Right lobe of liver (tissue), 6 donors: ENCODE results near the gene CD109. TPM values are rescaled to one million over a fixed set of nuclear protein-coding genes. Genes with fewer than 3 reads are reported as not detected.
A peak's percentile ranks its signal among the peaks of the same experiment; 100 is the strongest.

Source experiments
- ATAC-seq, 4 donors: fragments of 200-7000 bp; cut with Tn5 transposase; one replicate each; pipeline ENCODE4 v1.9.1; 2020; ENCODE audit warnings: mild to moderate bottlenecking in 4 of 4, moderate library complexity in 4 of 4
- DNase-seq, 3 donors: peaks; one replicate each; pipeline ENCODE4 v3.0.0-alpha.2; 2020
- H3K27ac ChIP-seq, 3 donors: fragments of 200-600 bp; one replicate each; pipeline ENCODE4 v1.8.0; 2022
- H3K27me3 ChIP-seq, 2 donors: fragments of 200-600 bp; one replicate each; pipeline ENCODE4 v1.8.0; 2022
- H3K36me3 ChIP-seq, 4 donors: fragments of 200-600 bp; sonication (generic) in 1 of 4; one replicate each; pipeline versions ENCODE4 v1.5.1 to v1.8.0; 2017 to 2022; ENCODE audit warnings: control low read depth in 1 of 4
- H3K4me1 ChIP-seq, 4 donors: fragments of 200-600 bp; sonication (generic) in 1 of 4; one replicate each; pipeline versions ENCODE4 v1.5.1 to v1.8.0; 2017 to 2022; ENCODE audit warnings: control low read depth in 1 of 4
- H3K4me3 ChIP-seq, 3 donors: fragments of 200-600 bp; one replicate each; pipeline ENCODE4 v1.8.0; 2022
- H3K9me3 ChIP-seq, 4 donors: fragments of 200-600 bp; sonication (generic) in 1 of 4; one replicate each; pipeline versions ENCODE4 v1.5.1 to v1.8.0; 2017 to 2022; ENCODE audit warnings: control low read depth in 1 of 4
- CTCF ChIP-seq, 4 donors: fragments of 200-600 bp in 3 of 4; fragments of 450-650 bp in 1 of 4; IDR thresholded peaks; one replicate each; pipeline versions ENCODE4 v1.5.1 to v1.8.0; 2016 to 2022; ENCODE audit warnings: antibody characterized with exemption in 4 of 4, mild to moderate bottlenecking in 2 of 4
- POLR2A ChIP-seq: fragments of 450-650 bp; IDR thresholded peaks from one replicate; pipeline ENCODE4 v1.6.1; 2017; ENCODE audit warnings: antibody characterized with exemption, mild to moderate bottlenecking
- WGBS: methylation state at CpG from one replicate; pipeline ENCODE4 v1.1.6; 2018; ENCODE audit warnings: low coverage, low lambda C conversion rate; ENCODE audit not compliant: insufficient coverage; ENCODE audit errors: missing lambda C conversion rate; 5-methylcytosine and 5-hydroxymethylcytosine counted together
- intact Hi-C, 2 donors: fragments of 100-400 bp; cut with DNase I; formaldehyde crosslinking; loops; one replicate each; pipeline versions ENCODE4 v1.11.2 to v1.14.1; 2022
- total RNA-seq, 6 experiments: library from RNA; depleted of rRNA in 2 of 6; stranded (reverse); fragments of >200 nt in 2 of 6; fragmentation: NEBNext Ultra II Directional in 3 of 6; extraction: Animal tissue kit (Norgen Biotek cat#: 25700) in 3 of 6; gene quantifications; one replicate each; pipeline versions ENCODE4 v1.1.0 to v1.2.4, GENCODE V29; 2016 to 2023
- donor health status: DM: no; HTN: yes; CAD: no.
- donor health status: DM: no; HTN: no; CAD: no.
- donor health status: DM: no; HTN: no; CAD: no.
- donor health status: DM: no; HTN: yes; CAD: no.
- donor health status: DM: no; HTN: yes; CAD: no.

CD109 gene
- total RNA-seq, 6 experiments from 2014 or later: 0.35 to 8.4 (median 2.8) TPM

GRCh38 chr6:73792738-73793137, 96.7 kb downstream of the CD109 start:
- intact Hi-C loops: no loop called here
- ATAC-seq (no peak), DNase-seq (no peak)
- no peak overlapping the region for H3K4me3 ChIP-seq
- no peaks in the 10 kb centered on the region for H3K9me3 ChIP-seq
- no peaks in the 10 kb centered on the region for H3K27me3 ChIP-seq
- no peak overlapping the region for H3K27ac ChIP-seq
- H3K4me1 ChIP-seq: no peaks in the 10 kb centered on the region
- H3K36me3 ChIP-seq: no peaks in the 10 kb centered on the region
- 37% methylated on average over 2 of the region's 2 CpGs for WGBS
- TF ChIP-seq CTCF (IDR thresholded peaks at IDR 0.05): no peak
- no peak for TF ChIP-seq POLR2A

GRCh38 chr6:73796881-73797280, 100.9 kb downstream of the CD109 start:
- TF ChIP-seq CTCF (IDR thresholded peaks at IDR 0.05) (no peak), POLR2A (no peak)
- no peak overlapping the region for H3K27ac ChIP-seq
- ATAC-seq: no peak

GRCh38 chr6:73797861-73798260, 101.9 kb downstream of the CD109 start:
- Histone ChIP-seq H3K9me3 (no peaks in the 10 kb centered on the region), H3K36me3 (no peaks in the 10 kb centered on the region), H3K4me3 (no peak overlapping the region), H3K27me3 (no peaks in the 10 kb centered on the region), H3K4me1 (peaks cover 0 to 7% (median 0%) of the 10 kb centered on the region in 4 donors), H3K27ac (no peak overlapping the region)
- 91% methylated on average over 6 of the region's 6 CpGs for WGBS
- DNase-seq (no peak), ATAC-seq (no peak)
- TF ChIP-seq CTCF (IDR thresholded peaks at IDR 0.05) (no peak), POLR2A (no peak)
- intact Hi-C loops: no loop called here

More at GRCh38 chr6:73796881-73797280, 100.9 kb downstream of the CD109 start:
- H3K4me1 ChIP-seq: peaks cover 0 to 4% (median 0%) of the 10 kb centered on the region in 4 donors
- H3K27me3 ChIP-seq: no peaks in the 10 kb centered on the region
- H3K4me3 ChIP-seq: no peak overlapping the region
- H3K36me3 ChIP-seq: no peaks in the 10 kb centered on the region
- H3K9me3 ChIP-seq: no peaks in the 10 kb centered on the region
- intact Hi-C loops: no loop called here
- DNase-seq: no peak
- WGBS: 67% methylated on average over 4 of the region's 4 CpGs

- Histone ChIP-seq H3K4me1 (peaks cover 0 to 12% (median 0%) of the 10 kb centered on the region in 4 donors), H3K9me3 (no peaks in the 10 kb centered on the region), H3K27ac (no peak overlapping the region), H3K4me3 (no peak overlapping the region), H3K36me3 (no peaks in the 10 kb centered on the region), H3K27me3 (no peaks in the 10 kb centered on the region)
- 0% methylated on average over 1 of the region's 2 CpGs for WGBS
- TF ChIP-seq POLR2A (no peak), CTCF (IDR thresholded peaks at IDR 0.05) (peak in 3 of 4 donors; percentile 14 to 45 (median 38))
- DNase-seq: peak in 1 of 3 donors; percentile 26
- intact Hi-C loops: no loop called here
- peak; percentile 24 to 82 (median 54) for ATAC-seq
Measured at GRCh38 chr6:73798592-73798991, 102.6 kb downstream of the CD109 start.

- Histone ChIP-seq H3K27me3 (no peaks in the 10 kb centered on the region), H3K4me3 (no peak overlapping the region), H3K4me1 (peaks cover 0 to 12% (median 0%) of the 10 kb centered on the region in 4 donors), H3K27ac (peak overlapping the region in 2 of 3 donors; percentile 5 to 18), H3K9me3 (no peaks in the 10 kb centered on the region), H3K36me3 (no peaks in the 10 kb centered on the region)
- WGBS: 31% methylated on average over 1 of the region's 1 CpG
- ATAC-seq (peak; percentile 37 to 76 (median 54)), DNase-seq (no peak)
- TF ChIP-seq CTCF (IDR thresholded peaks at IDR 0.05) (no peak), POLR2A (no peak)
- intact Hi-C loops: no loop called here
Measured at GRCh38 chr6:73800997-73801396, 105.0 kb downstream of the CD109 start.
